HG02610 (cell line): Measurements from ENCODE around the gene NRG3.
"Not testable (repeated sequence)": the region's sequence is repeated elsewhere in the genome, so short reads cannot be mapped to it uniquely, and the experiment has no call there.

ENCODE experiments used
- ATAC-seq: cut with Tn5 transposase; IDR thresholded peaks from one replicate; pipeline ENCODE4 v1.9.1; 2021; ENCODE audit warnings: mild to moderate bottlenecking, moderate library complexity; ENCODE audit not compliant: unreplicated experiment

NRG3 gene

DNA sequence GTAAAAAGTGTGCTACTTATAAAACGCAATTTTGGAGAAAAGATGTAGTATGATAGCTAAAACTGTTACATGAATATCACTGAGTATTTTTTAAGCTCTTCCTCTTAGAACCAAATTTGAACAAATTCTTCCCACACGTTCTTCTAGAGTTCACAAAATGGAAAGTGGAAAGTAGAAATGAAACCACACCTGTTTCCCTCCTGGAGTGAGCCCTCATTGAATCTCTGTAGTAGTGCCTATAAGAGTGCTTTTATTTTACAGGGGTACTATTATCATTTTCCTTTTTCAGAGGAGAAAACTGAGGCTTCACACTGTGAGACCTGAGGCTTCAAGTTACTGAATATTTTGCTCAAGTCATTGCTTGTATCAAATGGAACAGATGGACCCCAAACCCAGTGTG, 393.0 kb downstream of the NRG3 start:
- ATAC-seq, result no peak

DNA sequence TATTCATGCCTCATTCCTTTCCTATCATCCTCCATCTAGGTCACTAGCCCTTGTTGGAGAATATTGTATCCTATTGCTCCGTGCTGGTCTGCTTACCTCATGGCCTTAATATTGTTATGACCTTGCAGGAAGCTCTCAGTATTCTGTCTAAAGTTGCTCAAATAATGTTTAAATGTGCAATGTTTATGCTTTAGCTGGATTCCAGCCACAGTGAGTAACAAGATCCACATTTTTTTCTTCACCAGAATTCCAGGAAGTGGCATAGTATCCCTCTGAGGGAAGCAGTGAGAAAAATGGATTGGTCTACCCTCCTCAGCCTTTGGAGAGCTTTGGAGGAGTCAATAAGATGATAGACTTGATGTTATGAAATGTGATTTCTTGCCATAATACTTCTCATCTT, 402.6 kb downstream of the NRG3 start:
- no peak for ATAC-seq

GRCh38 chr10:82278401-82279182, 403.6 kb downstream of the NRG3 start:
- ATAC-seq, result peak; percentile 61

DNA sequence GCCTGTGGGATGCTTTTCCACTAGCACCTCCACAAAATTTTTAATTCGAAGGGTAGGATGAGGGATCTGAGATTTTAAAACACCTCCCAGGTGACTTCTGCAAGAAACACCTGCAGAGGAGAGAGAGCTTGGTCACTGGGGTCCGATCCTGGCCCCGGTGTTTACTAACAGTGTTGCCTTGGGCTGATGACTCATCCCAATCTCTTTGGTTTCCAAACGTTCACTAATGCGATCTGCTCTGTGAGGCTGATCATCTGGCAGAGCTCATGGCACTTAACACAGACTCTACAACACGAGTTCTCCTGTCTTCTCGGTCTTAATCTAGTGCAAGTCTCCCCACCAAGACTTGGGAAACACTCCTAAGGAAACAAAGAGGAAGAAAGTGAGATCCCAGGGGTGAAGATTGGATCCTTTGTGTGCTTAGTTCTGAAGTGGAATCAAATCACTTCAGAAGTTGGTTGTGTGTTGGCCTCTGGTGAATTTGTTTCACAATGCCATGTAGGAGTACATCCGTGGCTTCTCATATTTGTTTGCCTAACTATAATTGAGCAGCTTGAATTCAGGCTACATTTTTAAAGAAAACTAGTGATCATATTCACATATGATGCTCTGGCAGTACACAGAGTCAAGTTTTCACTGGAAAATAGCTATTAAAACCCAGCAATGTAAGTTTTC, 407.9 kb downstream of the NRG3 start:
- no peak for ATAC-seq

DNA sequence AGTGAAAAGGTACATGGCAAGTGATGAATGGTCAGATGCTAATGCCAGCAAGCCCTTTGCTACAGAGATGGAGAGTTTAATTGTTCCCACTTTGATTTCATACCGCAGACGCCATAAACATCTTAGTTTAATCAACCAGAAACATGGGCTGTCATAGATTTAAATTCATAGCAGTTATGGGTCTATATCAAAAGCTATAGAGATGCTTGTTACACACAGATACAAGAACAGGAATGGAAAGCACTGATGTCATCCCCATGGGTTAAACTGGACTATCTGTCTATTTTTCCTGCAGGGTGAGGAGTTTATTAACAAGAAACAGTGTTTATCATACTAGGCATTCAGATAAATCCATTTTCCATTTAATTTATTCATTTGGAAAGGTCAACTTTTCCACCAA, 409.2 kb downstream of the NRG3 start:
- no peak for ATAC-seq

- ATAC-seq, result no peak
Observed at GRCh38 chr10:82288461-82288881, 413.5 kb downstream of the NRG3 start.

- no peak for ATAC-seq
Observed at GRCh38 chr10:82289945-82290344, 415.0 kb downstream of the NRG3 start.

DNA sequence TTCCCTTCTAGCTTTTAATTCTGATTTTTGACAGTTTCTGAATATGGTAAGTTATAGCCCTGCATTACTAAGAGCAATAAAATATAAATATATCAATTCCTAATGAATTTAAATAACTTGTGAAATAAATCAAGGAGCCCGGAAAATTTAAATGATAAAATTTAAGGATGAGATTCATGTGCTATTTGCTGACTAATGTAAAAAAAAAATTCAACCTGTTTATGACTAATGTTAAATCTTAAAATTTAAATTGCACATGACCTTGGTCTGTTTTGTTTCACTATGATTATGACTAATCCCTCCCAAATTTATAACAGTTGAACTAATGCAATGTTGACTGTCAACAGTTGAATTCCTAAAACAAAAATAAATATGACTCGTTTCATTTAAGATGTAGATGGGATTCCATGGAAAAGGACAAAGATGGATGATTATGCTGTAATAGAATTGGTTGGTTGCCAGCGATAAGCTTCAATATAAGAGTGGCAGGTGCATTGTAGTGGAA, 419.9 kb downstream of the NRG3 start:
- ATAC-seq, result no peak

DNA sequence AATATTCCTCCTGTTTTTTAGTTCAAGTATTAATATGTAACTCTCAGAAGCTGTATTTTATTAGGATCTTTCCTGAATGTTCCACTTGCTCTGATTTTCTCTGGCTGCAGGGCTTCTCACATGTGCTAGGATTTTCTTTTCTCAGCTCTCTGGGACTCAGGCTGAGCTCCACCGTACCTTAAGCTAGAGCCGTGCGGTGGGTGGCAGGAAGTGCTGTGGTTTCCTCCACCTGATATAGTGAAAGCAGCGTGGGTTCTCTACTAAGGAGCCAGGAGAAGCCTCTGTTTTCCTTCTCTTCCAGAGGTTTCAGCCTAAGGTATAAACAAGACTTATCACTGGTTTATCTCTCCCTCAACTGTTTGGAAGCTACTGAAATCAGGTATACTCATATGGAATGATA, 433.6 kb downstream of the NRG3 start:
- no peak for ATAC-seq

- ATAC-seq, result no peak
Observed at GRCh38 chr10:82310839-82311238, 435.8 kb downstream of the NRG3 start.

- ATAC-seq, result no peak
Observed at GRCh38 chr10:82313401-82313800, 438.4 kb downstream of the NRG3 start.

- no peak for ATAC-seq
Observed at GRCh38 chr10:82318534-82318933, 443.5 kb downstream of the NRG3 start.

GRCh38 chr10:82319074-82319473, 444.1 kb downstream of the NRG3 start:
- ATAC-seq, result no peak

GRCh38 chr10:82319562-82319961, 444.6 kb downstream of the NRG3 start:
- no peak for ATAC-seq

- no peak for ATAC-seq
Observed at GRCh38 chr10:82321724-82322123, 446.7 kb downstream of the NRG3 start.

GRCh38 chr10:82331716-82332115, 456.7 kb downstream of the NRG3 start:
- ATAC-seq, result no peak

- no peak for ATAC-seq
Observed at GRCh38 chr10:82335831-82336230, 460.8 kb downstream of the NRG3 start.

GRCh38 chr10:82340166-82340565, 465.2 kb downstream of the NRG3 start:
- ATAC-seq, result no peak

DNA sequence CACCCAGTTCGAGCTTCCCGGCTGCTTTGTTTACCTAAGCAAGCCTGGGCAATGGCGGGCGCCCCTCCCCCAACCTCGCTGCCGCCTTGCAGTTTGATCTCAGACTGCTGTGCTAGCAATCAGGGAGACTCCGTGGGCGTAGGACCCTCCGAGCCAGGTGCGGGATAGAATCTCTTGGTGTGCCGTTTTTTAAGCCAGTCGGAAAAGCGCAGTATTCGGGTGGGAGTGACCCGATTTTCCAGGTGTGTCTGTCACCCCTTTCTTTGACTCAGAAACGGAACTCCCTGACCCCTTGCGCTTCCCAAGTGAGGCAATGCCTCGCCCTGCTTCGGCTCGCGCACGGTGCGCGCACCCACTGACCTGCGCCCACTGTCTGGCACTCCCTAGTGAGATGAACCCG, 474.6 kb downstream of the NRG3 start:
- not testable (repeated sequence) for ATAC-seq

DNA sequence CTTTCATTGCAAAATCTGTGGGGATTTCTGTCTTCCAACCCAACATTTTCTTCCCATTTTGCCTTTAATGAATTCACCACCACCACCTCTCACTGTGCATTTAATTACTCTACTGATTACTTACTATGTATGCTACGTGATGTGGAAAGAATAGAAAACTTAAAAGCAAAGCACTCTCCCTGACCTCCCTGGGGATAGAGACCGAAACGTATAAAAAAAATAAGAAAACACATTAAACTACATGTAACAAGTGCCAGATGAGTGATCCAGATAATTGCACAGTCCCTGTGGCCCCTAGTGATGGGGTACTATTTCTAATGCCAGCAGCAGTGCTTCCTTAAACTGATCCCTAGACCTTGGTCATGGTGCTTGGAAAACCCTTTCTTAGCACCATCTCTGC, 478.4 kb downstream of the NRG3 start:
- ATAC-seq, result no peak

DNA sequence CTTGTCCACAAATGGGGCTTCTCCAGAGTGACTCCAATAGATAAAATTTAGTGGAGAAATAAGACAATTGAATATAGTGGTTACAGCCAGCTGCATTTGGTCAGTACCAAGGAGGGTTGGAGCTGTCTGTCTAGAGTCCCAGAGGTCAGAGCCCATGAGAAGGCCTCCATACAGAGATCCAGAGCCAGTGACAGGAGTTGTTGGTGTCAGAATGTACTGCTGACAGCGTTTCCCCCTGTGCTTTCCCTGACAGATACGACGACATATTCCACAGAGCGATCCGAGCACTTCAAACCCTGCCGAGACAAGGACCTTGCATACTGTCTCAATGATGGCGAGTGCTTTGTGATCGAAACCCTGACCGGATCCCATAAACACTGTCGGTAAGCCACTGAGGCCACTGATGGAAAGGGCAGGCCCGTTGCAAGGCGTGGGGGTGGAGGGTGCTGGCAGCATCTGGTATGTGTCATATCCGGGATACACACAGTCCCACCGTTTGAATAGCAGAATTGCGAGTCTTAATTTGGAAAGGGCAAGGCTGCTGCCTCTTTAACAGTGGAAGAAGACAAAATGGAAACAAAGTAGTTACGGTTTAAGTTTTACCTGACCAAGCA, 483.6 kb downstream of the NRG3 start:
- ATAC-seq, result no peak

DNA sequence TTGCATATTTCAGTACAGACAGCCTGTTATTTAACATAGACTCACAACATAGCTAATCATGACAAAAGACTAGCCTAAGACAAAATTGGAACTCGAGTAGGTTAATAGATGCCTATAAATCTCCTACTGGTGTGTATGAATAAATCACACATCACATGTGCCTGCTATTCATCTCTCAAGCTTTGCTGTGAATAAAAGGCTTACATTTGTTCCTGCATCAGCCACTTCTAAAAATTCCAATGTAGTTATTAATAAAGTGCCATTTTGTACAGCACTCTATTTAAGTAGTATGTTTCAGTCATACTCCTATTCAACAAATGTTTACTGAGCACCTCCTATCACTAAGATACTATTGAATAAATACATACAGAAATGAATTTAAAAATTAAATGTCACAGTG, 486.3 kb downstream of the NRG3 start:
- no peak for ATAC-seq
